K562 (cell line): Measurements from ENCODE around the gene TP53I13. TPM values are rescaled to one million over a fixed set of nuclear protein-coding genes. Genes with fewer than 3 reads are reported as not detected.

ENCODE experiments used
- CBX1 ChIP-seq: sonication (generic); IDR thresholded peaks from 2 replicates; pipeline ENCODE4 v1.6.1; 2016; ENCODE audit warnings: antibody characterized with exemption, low read depth, mild to moderate bottlenecking
- DACH1 ChIP-seq: fragments of 450-650 bp; IDR thresholded peaks from 2 replicates; pipeline ENCODE4 v1.6.1; 2018; ENCODE audit not compliant: partially characterized antibody
- EP400 ChIP-seq: fragments of 450-650 bp; IDR thresholded peaks from 2 replicates; pipeline ENCODE4 v1.6.1; 2017; ENCODE audit warnings: antibody characterized with exemption, mild to moderate bottlenecking, moderate library complexity
- ERF ChIP-seq: fragments of 450-650 bp; formaldehyde crosslinking; IDR thresholded peaks from 2 replicates; pipeline ENCODE4 v1.4.0; 2020; ENCODE audit warnings: mild to moderate bottlenecking, mixed read lengths
- GABPA ChIP-seq: fragments of 200-800 bp; sonication (Bioruptor generic); conservative IDR thresholded peaks from 2 replicates; pipeline ENCODE4 v1.6.1; 2016; ENCODE audit warnings: low read depth, missing genetic modification characterization, missing compliant biosample characterization
- KAT2B ChIP-seq: IDR thresholded peaks from one replicate; pipeline ENCODE4 v1.6.1; 2012; ENCODE audit warnings: low read depth, mild to moderate bottlenecking, control low read depth, inconsistent platforms, low read length, moderate library complexity
- KLF16 ChIP-seq: IDR thresholded peaks from 2 replicates; pipeline ENCODE4 v1.6.1; 2016; ENCODE audit warnings: antibody characterized with exemption
- MAFK ChIP-seq: IDR thresholded peaks from 2 replicates; pipeline ENCODE4 v1.6.1; 2011; ENCODE audit warnings: low read length, improper control_type of control experiment
- MCM7 ChIP-seq, 2 experiments: fragments of 450-650 bp; IDR thresholded peaks; 2 replicates each; pipeline ENCODE4 v1.6.1; 2016 to 2018
- NFIC ChIP-seq: fragments of 450-650 bp; IDR thresholded peaks from 2 replicates; pipeline ENCODE4 v1.6.1; 2017; ENCODE audit warnings: mild to moderate bottlenecking, inconsistent platforms
- POLR2A ChIP-seq: fragments of 450-650 bp; conservative IDR thresholded peaks from 2 replicates; pipeline ENCODE4 v1.6.1; 2016
- POLR3A ChIP-seq: IDR thresholded peaks from 2 replicates; pipeline ENCODE4 v1.6.1; 2011; ENCODE audit warnings: borderline replicate concordance, mild to moderate bottlenecking, moderate library complexity; ENCODE audit not compliant: insufficient read length, insufficient read depth; ENCODE audit errors: extremely low read depth
- RBM14 ChIP-seq: fragments of 200-400 bp; formaldehyde crosslinking; IDR thresholded peaks from 2 replicates; pipeline ENCODE4 v1.6.1; 2018; ENCODE audit warnings: low read depth, mild to moderate bottlenecking, low read length, moderate library complexity, borderline replicate concordance; ENCODE audit not compliant: insufficient read depth
- STAT5B ChIP-seq: fragments of 250-450 bp; sonication (Bioruptor Pico); IDR thresholded peaks from 2 replicates; pipeline ENCODE4 v1.8.0; 2021; ENCODE audit warnings: mild to moderate bottlenecking, inconsistent platforms
- TCF7 ChIP-seq: sonication (generic); IDR thresholded peaks from 2 replicates; pipeline ENCODE4 v1.6.1; 2016; ENCODE audit warnings: antibody characterized with exemption, borderline replicate concordance
- THRAP3 ChIP-seq: fragments of 450-650 bp; IDR thresholded peaks from 2 replicates; pipeline ENCODE4 v1.6.1; 2016; ENCODE audit warnings: mild to moderate bottlenecking, inconsistent platforms, borderline replicate concordance
- ZC3H8 ChIP-seq: fragments of 450-650 bp; IDR thresholded peaks from 2 replicates; pipeline ENCODE4 v1.6.1; 2017
- ZNF124 ChIP-seq: sonication (generic); formaldehyde crosslinking; IDR thresholded peaks from 2 replicates; pipeline ENCODE4 v1.8.1; 2022; ENCODE audit warnings: missing genetic modification reagents
- ZNF133 ChIP-seq: fragments of 250-450 bp; sonication (Bioruptor Pico); IDR thresholded peaks from 2 replicates; pipeline ENCODE4 v1.4.0; 2020; ENCODE audit warnings: mild to moderate bottlenecking
- ZNF134 ChIP-seq: fragments of 250-450 bp; sonication (Bioruptor Pico); conservative IDR thresholded peaks from 2 replicates; pipeline ENCODE4 v1.4.0; 2020
- ZNF24 ChIP-seq: fragments of 450-650 bp; IDR thresholded peaks from 2 replicates; pipeline ENCODE4 v1.6.1; 2016
- ZNF253 ChIP-seq: fragments of 250-450 bp; sonication (Bioruptor Pico); conservative IDR thresholded peaks from 2 replicates; pipeline ENCODE4 v1.6.1; 2021; ENCODE audit warnings: mild to moderate bottlenecking
- ZNF766 ChIP-seq: fragments of 200-800 bp; sonication (Bioruptor generic); conservative IDR thresholded peaks from 2 replicates; pipeline ENCODE4 v1.6.1; 2016; ENCODE audit warnings: missing genetic modification characterization, missing compliant biosample characterization
- polyA plus RNA-seq, 8 experiments: library from polyadenylated mRNA; depleted of rRNA in 4 of 8; stranded (reverse) in 5 of 8; unstranded in 3 of 8; fragments of >200 nt; fragmentation: Nextera tagmentation in 2 of 8; fragmentation: Illumina TruSeq in 1 of 8; extraction: Ambion mirVana in 2 of 8; extraction: Trizol in 1 of 8; gene quantifications; 2 replicates each; pipeline versions ENCODE4 v1.2.1 to v1.2.3, GENCODE V29; 2011 to 2014; ENCODE audit warnings: inconsistent platforms in 1 of 8, missing spikeins in 1 of 8
- total RNA-seq, 7 experiments: library from RNA; depleted of rRNA in 6 of 7; stranded (reverse); fragments of >200 nt in 6 of 7; fragmentation: Illumina TruSeq in 2 of 7; extraction: Trizol in 2 of 7; gene quantifications; 2 replicates each; pipeline versions ENCODE4 v1.2.1 to v1.2.3, GENCODE V29; 2011 to 2021; ENCODE audit warnings: low replicate concordance in 1 of 7
- TF ChIP-seq, protein P1 (sequence below): sonication (generic); formaldehyde crosslinking; IDR thresholded peaks from 2 replicates; pipeline ENCODE4 v1.8.0; 2022; ENCODE audit warnings: mild to moderate bottlenecking, missing genetic modification reagents
- TF ChIP-seq, protein P2 (sequence below): fragments of 250-450 bp; sonication (Bioruptor Pico); IDR thresholded peaks from 2 replicates; pipeline ENCODE4 v1.8.0; 2021; ENCODE audit warnings: mild to moderate bottlenecking, moderate library complexity
- TF ChIP-seq, protein P3 (sequence below): IDR thresholded peaks from 2 replicates; pipeline ENCODE4 v1.6.1; 2016; ENCODE audit warnings: missing genetic modification characterization, missing compliant biosample characterization
- TF ChIP-seq, protein P4 (sequence below): sonication (generic); IDR thresholded peaks from 2 replicates; pipeline ENCODE4 v1.6.1; 2016

The TP53I13 gene
- total and polyA plus RNA-seq, 9 of the 15 experiments (the other 6 are each of a cell fraction or from before 2014, with no cell fraction given), result 0.08 to 28.3 (median 9.1) TPM

DNA sequence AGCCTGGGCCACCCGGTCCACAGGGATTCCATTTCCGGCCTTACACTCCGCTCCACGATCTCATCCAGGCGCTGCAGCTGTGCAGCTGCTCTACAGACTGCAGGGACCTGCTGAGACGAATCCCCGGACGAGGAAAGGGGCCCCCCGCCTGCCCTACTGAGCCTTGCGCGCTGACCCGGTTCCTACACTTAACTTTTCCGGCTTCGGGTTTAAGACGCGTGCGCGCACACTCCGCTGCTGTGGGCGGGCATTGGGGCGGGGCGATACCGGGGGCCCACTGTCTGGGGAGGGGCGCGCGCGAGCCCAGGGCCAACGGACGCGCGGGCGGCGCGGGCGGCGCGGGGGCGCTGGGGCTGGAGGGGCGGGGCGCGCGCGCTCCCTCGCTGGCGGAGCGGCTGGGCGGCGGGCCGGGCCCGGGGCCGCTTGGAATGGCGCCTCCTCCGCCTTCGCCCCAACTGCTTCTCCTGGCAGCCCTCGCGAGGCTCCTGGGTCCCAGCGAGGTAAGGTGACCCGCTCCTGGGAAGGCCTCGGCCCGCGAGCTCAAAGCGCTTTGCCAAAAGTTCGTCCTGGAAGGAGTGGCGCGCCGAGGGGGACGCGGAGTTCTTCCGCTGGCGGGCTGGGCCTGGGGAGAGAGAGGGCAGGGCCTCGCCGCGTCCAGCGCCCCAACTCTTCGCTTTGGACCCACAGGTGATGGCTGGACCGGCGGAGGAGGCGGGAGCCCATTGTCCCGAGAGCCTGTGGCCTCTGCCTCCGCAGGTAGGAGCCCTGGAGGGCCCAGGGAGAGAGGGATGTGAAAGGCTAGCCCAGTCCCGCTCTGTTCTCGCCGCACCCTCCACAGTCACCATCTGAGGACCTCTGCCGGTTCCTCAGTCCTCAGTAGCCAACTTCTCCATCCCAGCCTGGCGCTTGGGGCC is at the start of gene TP53I13 (continued):
- TF ChIP-seq, protein P1, sequence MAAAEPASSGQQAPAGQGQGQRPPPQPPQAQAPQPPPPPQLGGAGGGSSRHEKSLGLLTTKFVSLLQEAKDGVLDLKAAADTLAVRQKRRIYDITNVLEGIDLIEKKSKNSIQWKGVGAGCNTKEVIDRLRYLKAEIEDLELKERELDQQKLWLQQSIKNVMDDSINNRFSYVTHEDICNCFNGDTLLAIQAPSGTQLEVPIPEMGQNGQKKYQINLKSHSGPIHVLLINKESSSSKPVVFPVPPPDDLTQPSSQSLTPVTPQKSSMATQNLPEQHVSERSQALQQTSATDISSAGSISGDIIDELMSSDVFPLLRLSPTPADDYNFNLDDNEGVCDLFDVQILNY (CRISPR knock-in tag), result no peak
- TF ChIP-seq POLR2A, result peak; percentile 84
- no peak for TF ChIP-seq ZNF134
- TF ChIP-seq POLR3A, result no peak
- TF ChIP-seq THRAP3, result no peak
- peak; percentile 39; the same call in 1 of the 2 replicates for TF ChIP-seq CBX1
- 0 out of 2 replicates have a peak, but pooled peaks have one; percentile 3 for TF ChIP-seq NFIC
- no peak for TF ChIP-seq ZC3H8
- TF ChIP-seq ZNF133 (CRISPR knock-in tag), result no peak
- TF ChIP-seq KLF16, result no peak
- TF ChIP-seq, protein P2, sequence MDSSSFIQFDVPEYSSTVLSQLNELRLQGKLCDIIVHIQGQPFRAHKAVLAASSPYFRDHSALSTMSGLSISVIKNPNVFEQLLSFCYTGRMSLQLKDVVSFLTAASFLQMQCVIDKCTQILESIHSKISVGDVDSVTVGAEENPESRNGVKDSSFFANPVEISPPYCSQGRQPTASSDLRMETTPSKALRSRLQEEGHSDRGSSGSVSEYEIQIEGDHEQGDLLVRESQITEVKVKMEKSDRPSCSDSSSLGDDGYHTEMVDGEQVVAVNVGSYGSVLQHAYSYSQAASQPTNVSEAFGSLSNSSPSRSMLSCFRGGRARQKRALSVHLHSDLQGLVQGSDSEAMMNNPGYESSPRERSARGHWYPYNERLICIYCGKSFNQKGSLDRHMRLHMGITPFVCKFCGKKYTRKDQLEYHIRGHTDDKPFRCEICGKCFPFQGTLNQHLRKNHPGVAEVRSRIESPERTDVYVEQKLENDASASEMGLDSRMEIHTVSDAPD (CRISPR knock-in tag), result no peak
- no peak for TF ChIP-seq GABPA
- no peak for TF ChIP-seq ZNF24
- TF ChIP-seq ERF (CRISPR knock-in tag), result 0 out of 2 replicates have a peak, but pooled peaks have one; percentile 53
- TF ChIP-seq ZNF253 (CRISPR knock-in tag), result no peak
- TF ChIP-seq, protein P3, sequence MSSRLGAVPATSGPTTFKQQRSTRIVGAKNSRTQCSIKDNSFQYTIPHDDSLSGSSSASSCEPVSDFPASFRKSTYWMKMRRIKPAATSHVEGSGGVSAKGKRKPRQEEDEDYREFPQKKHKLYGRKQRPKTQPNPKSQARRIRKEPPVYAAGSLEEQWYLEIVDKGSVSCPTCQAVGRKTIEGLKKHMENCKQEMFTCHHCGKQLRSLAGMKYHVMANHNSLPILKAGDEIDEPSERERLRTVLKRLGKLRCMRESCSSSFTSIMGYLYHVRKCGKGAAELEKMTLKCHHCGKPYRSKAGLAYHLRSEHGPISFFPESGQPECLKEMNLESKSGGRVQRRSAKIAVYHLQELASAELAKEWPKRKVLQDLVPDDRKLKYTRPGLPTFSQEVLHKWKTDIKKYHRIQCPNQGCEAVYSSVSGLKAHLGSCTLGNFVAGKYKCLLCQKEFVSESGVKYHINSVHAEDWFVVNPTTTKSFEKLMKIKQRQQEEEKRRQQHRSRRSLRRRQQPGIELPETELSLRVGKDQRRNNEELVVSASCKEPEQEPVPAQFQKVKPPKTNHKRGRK, result no peak
- no peak for TF ChIP-seq ZNF124
- no peak for TF ChIP-seq MCM7 (IDR thresholded peaks at IDR 0.05)
- no peak for TF ChIP-seq STAT5B (CRISPR knock-in tag)
- no peak for TF ChIP-seq RBM14
- 0 out of 2 replicates have a peak, but pooled peaks have one; percentile 8 for TF ChIP-seq EP400
- no peak for TF ChIP-seq DACH1
- no peak for TF ChIP-seq KAT2B
- TF ChIP-seq MAFK, result no peak
- TF ChIP-seq TCF7, result no peak
- no peak for TF ChIP-seq ZNF766 (CRISPR knock-in tag)
- TF ChIP-seq, protein P4, sequence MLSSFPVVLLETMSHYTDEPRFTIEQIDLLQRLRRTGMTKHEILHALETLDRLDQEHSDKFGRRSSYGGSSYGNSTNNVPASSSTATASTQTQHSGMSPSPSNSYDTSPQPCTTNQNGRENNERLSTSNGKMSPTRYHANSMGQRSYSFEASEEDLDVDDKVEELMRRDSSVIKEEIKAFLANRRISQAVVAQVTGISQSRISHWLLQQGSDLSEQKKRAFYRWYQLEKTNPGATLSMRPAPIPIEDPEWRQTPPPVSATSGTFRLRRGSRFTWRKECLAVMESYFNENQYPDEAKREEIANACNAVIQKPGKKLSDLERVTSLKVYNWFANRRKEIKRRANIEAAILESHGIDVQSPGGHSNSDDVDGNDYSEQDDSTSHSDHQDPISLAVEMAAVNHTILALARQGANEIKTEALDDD, result no peak
